ENCODE results near the gene MAPK8.

The MAPK8 gene

DNA sequence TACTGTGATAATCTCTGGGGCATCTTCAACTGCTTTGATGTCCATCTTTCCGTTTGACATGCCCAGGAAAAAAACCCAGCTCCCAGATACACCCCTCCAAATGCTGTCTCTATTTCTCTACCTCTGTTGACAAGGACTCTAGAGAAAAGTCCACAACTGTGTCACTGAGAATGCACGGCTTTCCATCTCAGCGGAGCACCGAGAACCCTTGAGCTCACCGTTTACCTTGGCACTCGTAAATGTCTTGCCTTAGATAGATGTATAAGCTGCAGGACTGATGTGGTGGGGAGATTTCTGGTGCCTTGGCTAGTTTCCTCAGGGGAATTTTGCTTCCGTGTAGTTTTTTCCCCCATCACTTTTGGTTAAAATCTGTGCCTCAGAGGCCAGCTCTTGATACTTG lies 7.4 kb upstream of the MAPK8 start:
- DNase-seq, result no peak
- Histone ChIP-seq H2AFZ (ENCODE audit: insufficient read depth, low read length, poor library complexity) (no peak overlapping the region), H3K36me3 (ENCODE audit: control insufficient read depth in 1 of 2, insufficient read depth in 2 of 2, low read length in 2 of 2) (no peaks in the 10 kb centered on the region), H4K8ac (ENCODE audit: low read depth, low read length) (no peak overlapping the region), H3K27me3 (ENCODE audit: insufficient read depth, low read length) (no peaks in the 10 kb centered on the region), H3K27ac (ENCODE audit: low read depth, low read length) (no peak overlapping the region), H3K4me3 (ENCODE audit: low read depth, low read length) (no peak overlapping the region), H2BK12ac (ENCODE audit: low read length) (no peak overlapping the region), H3K9me3 (ENCODE audit: insufficient read depth, low read depth, low read length) (no peaks in the 10 kb centered on the region), H2BK120ac (ENCODE audit: insufficient read depth, low read length, poor library complexity) (no peak overlapping the region), H3K9ac (ENCODE audit: low read length) (no peak overlapping the region), H3K14ac (ENCODE audit: low read length) (no peak overlapping the region), H3K4me2 (ENCODE audit: low read length) (no peak overlapping the region), H2AK5ac (ENCODE audit: low read length) (no peak overlapping the region), H3K79me2 (ENCODE audit: control insufficient read depth, insufficient read depth, low read length, poor library complexity) (no peaks in the 10 kb centered on the region), H3K79me1 (ENCODE audit: low read length) (no peaks in the 10 kb centered on the region), H2BK5ac (ENCODE audit: low read depth, low read length, poor library complexity) (no peak overlapping the region), H4K12ac (ENCODE audit: low read depth, low read length) (no peak overlapping the region), H4K91ac (ENCODE audit: low read depth, low read length) (no peak overlapping the region), H3K18ac (ENCODE audit: low read length) (no peak overlapping the region), H3K4me1 (ENCODE audit: control insufficient read depth in 1 of 2, insufficient read depth in 2 of 2, low read length in 2 of 2) (no peaks in the 10 kb centered on the region), H3K23ac (ENCODE audit: low read length) (no peak overlapping the region), H3K4ac (ENCODE audit: low read depth, low read length) (no peak overlapping the region)
- WGBS (ENCODE audit: extremely low coverage, insufficient coverage, insufficient read length), result no CpG with 5 or more reads among the region's 7 CpGs

DNA sequence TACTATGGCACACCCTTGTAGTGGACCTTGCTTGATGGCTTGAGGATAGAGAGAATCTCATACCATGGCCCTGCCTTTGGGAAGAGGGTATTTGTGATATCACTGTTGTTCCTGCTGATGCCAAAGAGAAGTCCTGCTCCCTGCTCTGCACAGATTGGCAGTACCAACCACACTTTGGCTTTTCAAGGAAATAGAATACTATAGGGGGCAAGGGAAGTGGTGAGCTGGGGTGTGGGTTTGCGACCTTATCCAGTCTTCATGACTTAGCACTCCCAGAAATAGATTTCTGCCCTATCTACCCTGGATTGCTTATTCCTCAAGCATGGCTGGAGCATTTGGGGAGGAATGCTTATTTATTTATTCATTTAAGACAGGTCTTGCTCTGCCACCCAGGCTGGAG lies 6.8 kb upstream of the MAPK8 start:
- H4K91ac ChIP-seq (ENCODE audit: low read depth, low read length), result no peak overlapping the region
- H3K4me1 ChIP-seq (ENCODE audit: control insufficient read depth in 1 of 2, insufficient read depth in 2 of 2, low read length in 2 of 2), result no peaks in the 10 kb centered on the region
- no peak overlapping the region for H3K27ac ChIP-seq (ENCODE audit: low read depth, low read length)
- no peaks in the 10 kb centered on the region for H3K36me3 ChIP-seq (ENCODE audit: control insufficient read depth in 1 of 2, insufficient read depth in 2 of 2, low read length in 2 of 2)
- no peak overlapping the region for H3K18ac ChIP-seq (ENCODE audit: low read length)
- H3K4me3 ChIP-seq (ENCODE audit: low read depth, low read length), result no peak overlapping the region
- no peaks in the 10 kb centered on the region for H3K9me3 ChIP-seq (ENCODE audit: insufficient read depth, low read depth, low read length)
- H3K9ac ChIP-seq (ENCODE audit: low read length), result no peak overlapping the region
- no peak overlapping the region for H2BK12ac ChIP-seq (ENCODE audit: low read length)
- H2BK120ac ChIP-seq (ENCODE audit: insufficient read depth, low read length, poor library complexity), result no peak overlapping the region
- H3K27me3 ChIP-seq (ENCODE audit: insufficient read depth, low read length), result no peaks in the 10 kb centered on the region
- H4K12ac ChIP-seq (ENCODE audit: low read depth, low read length), result no peak overlapping the region
- H3K79me1 ChIP-seq (ENCODE audit: low read length), result no peaks in the 10 kb centered on the region
- no peak overlapping the region for H3K14ac ChIP-seq (ENCODE audit: low read length)
- WGBS (ENCODE audit: extremely low coverage, insufficient coverage, insufficient read length), result no CpG with 5 or more reads among the region's 1 CpG
- no peak overlapping the region for H2AFZ ChIP-seq (ENCODE audit: insufficient read depth, low read length, poor library complexity)
- DNase-seq, result no peak
- H3K4me2 ChIP-seq (ENCODE audit: low read length), result no peak overlapping the region
- H2BK5ac ChIP-seq (ENCODE audit: low read depth, low read length, poor library complexity), result no peak overlapping the region
- no peak overlapping the region for H3K23ac ChIP-seq (ENCODE audit: low read length)
- no peak overlapping the region for H2AK5ac ChIP-seq (ENCODE audit: low read length)
- H3K79me2 ChIP-seq (ENCODE audit: control insufficient read depth, insufficient read depth, low read length, poor library complexity), result no peaks in the 10 kb centered on the region
- no peak overlapping the region for H3K4ac ChIP-seq (ENCODE audit: low read depth, low read length)
- H4K8ac ChIP-seq (ENCODE audit: low read depth, low read length), result no peak overlapping the region

GRCh38 chr10:48300556-48300955 lies 5.9 kb upstream of the MAPK8 start:
- Histone ChIP-seq H3K79me2 (ENCODE audit: control insufficient read depth, insufficient read depth, low read length, poor library complexity) (no peaks in the 10 kb centered on the region), H3K36me3 (ENCODE audit: control insufficient read depth in 1 of 2, insufficient read depth in 2 of 2, low read length in 2 of 2) (no peaks in the 10 kb centered on the region), H3K79me1 (ENCODE audit: low read length) (no peaks in the 10 kb centered on the region), H4K12ac (ENCODE audit: low read depth, low read length) (no peak overlapping the region), H3K4ac (ENCODE audit: low read depth, low read length) (no peak overlapping the region), H3K27ac (ENCODE audit: low read depth, low read length) (no peak overlapping the region), H2BK120ac (ENCODE audit: insufficient read depth, low read length, poor library complexity) (no peak overlapping the region), H3K4me3 (ENCODE audit: low read depth, low read length) (no peak overlapping the region), H3K4me2 (ENCODE audit: low read length) (no peak overlapping the region), H2BK5ac (ENCODE audit: low read depth, low read length, poor library complexity) (no peak overlapping the region), H3K14ac (ENCODE audit: low read length) (no peak overlapping the region), H3K27me3 (ENCODE audit: insufficient read depth, low read length) (no peaks in the 10 kb centered on the region), H2AK5ac (ENCODE audit: low read length) (no peak overlapping the region), H3K4me1 (ENCODE audit: control insufficient read depth in 1 of 2, insufficient read depth in 2 of 2, low read length in 2 of 2) (no peaks in the 10 kb centered on the region), H4K8ac (ENCODE audit: low read depth, low read length) (no peak overlapping the region), H3K23ac (ENCODE audit: low read length) (no peak overlapping the region), H3K18ac (ENCODE audit: low read length) (no peak overlapping the region), H2BK12ac (ENCODE audit: low read length) (no peak overlapping the region), H2AFZ (ENCODE audit: insufficient read depth, low read length, poor library complexity) (no peak overlapping the region), H4K91ac (ENCODE audit: low read depth, low read length) (no peak overlapping the region), H3K9ac (ENCODE audit: low read length) (no peak overlapping the region), H3K9me3 (ENCODE audit: insufficient read depth, low read depth, low read length) (no peaks in the 10 kb centered on the region)
- no CpG with 5 or more reads among the region's 2 CpGs for WGBS (ENCODE audit: extremely low coverage, insufficient coverage, insufficient read length)
- DNase-seq, result no peak

DNA sequence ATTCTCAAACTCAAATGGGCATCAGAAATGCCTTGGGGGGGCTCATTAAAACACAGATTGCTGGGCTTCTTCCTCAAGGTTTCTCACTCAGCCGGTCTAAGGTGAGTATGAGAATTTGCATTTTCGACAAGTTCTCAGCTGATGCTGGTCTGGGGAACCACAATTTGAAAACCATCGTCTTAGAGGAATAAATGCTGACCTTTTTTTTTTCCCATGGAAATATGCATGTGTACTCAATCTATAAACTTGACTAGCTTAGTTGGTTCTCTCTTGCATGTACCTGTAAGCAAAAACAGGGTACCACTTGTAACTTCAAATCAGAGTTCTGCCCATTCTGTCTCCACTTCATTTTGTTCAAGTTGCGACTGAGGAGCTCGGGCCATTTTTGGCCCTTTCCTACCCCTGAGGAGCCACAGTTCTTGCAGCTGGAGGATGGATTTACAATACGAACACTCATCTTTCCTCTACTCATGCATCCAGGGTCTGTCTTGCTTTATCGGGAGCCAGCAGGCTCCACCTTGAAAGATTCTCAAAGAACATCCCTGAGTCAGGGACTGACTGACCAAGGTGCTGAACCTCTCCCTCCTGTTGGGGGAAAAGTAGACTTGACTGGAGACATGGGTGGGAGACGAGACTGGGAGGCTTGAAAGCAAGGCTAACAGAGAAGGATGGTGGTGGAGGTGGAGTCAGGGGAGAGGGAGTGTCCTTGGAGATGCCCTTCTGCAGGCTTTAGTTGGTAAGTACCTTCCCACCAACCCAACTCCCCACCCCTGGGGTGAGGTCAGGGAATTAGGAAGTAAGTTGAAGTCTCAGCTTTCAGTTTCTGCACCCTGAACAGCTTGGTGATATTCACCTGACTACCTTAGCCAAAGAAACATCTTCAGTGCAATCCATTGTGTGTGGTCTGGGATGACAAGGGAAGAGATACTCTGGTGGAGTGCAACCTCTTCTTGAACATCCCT lies 3.7 kb upstream of the MAPK8 start:
- no peak overlapping the region for H3K4me3 ChIP-seq (ENCODE audit: low read depth, low read length)
- no peak overlapping the region for H2BK12ac ChIP-seq (ENCODE audit: low read length)
- H3K4ac ChIP-seq (ENCODE audit: low read depth, low read length), result no peak overlapping the region
- H3K23ac ChIP-seq (ENCODE audit: low read length), result no peak overlapping the region
- no peaks in the 10 kb centered on the region for H3K36me3 ChIP-seq (ENCODE audit: control insufficient read depth in 1 of 2, insufficient read depth in 2 of 2, low read length in 2 of 2)
- no peaks in the 10 kb centered on the region for H3K9me3 ChIP-seq (ENCODE audit: insufficient read depth, low read depth, low read length)
- no peak overlapping the region for H2BK120ac ChIP-seq (ENCODE audit: insufficient read depth, low read length, poor library complexity)
- H2BK5ac ChIP-seq (ENCODE audit: low read depth, low read length, poor library complexity), result no peak overlapping the region
- H3K79me2 ChIP-seq (ENCODE audit: control insufficient read depth, insufficient read depth, low read length, poor library complexity), result peaks cover 6% of the 10 kb centered on the region
- H3K27ac ChIP-seq (ENCODE audit: low read depth, low read length), result no peak overlapping the region
- no peaks in the 10 kb centered on the region for H3K27me3 ChIP-seq (ENCODE audit: insufficient read depth, low read length)
- no peak overlapping the region for H2AFZ ChIP-seq (ENCODE audit: insufficient read depth, low read length, poor library complexity)
- H4K91ac ChIP-seq (ENCODE audit: low read depth, low read length), result no peak overlapping the region
- no peak overlapping the region for H3K14ac ChIP-seq (ENCODE audit: low read length)
- H4K12ac ChIP-seq (ENCODE audit: low read depth, low read length), result no peak overlapping the region
- no peak overlapping the region for H3K18ac ChIP-seq (ENCODE audit: low read length)
- no CpG with 5 or more reads among the region's 8 CpGs for WGBS (ENCODE audit: extremely low coverage, insufficient coverage, insufficient read length)
- H3K4me2 ChIP-seq (ENCODE audit: low read length), result no peak overlapping the region
- no peak overlapping the region for H3K9ac ChIP-seq (ENCODE audit: low read length)
- no peak overlapping the region for H2AK5ac ChIP-seq (ENCODE audit: low read length)
- DNase-seq, result no peak
- peaks cover 0 to 2% of the 10 kb centered on the region in 2 experiments for H3K4me1 ChIP-seq (ENCODE audit: control insufficient read depth in 1 of 2, insufficient read depth in 2 of 2, low read length in 2 of 2)
- no peak overlapping the region for H4K8ac ChIP-seq (ENCODE audit: low read depth, low read length)
- H3K79me1 ChIP-seq (ENCODE audit: low read length), result peaks cover 6% of the 10 kb centered on the region
